Esophagus (tissue), 2 donors: ENCODE results near the gene FLOT1. TPM values are rescaled to one million over a fixed set of nuclear protein-coding genes. Genes with fewer than 3 reads are reported as not detected.

Experiments
- H3K27ac ChIP-seq, 2 donors: one replicate each; pipeline ENCODE4 v1.5.1; 2013; ENCODE audit warnings: low read depth in 2 of 2, mild to moderate bottlenecking in 2 of 2, inconsistent platforms in 1 of 2, low read length in 1 of 2, moderate library complexity in 1 of 2
- H3K27me3 ChIP-seq, 2 donors: one replicate each; pipeline ENCODE4 v1.6.1; 2013; ENCODE audit warnings: low read length in 2 of 2, control low read depth in 1 of 2, mild to moderate bottlenecking in 1 of 2; ENCODE audit not compliant: insufficient read depth in 2 of 2, control insufficient read depth in 1 of 2
- H3K36me3 ChIP-seq, 2 donors: one replicate each; pipeline ENCODE4 v1.6.1; 2013; ENCODE audit warnings: low read length in 1 of 2; ENCODE audit not compliant: control insufficient read depth in 2 of 2, insufficient read depth in 2 of 2
- H3K4me1 ChIP-seq, 2 donors: one replicate each; pipeline ENCODE4 v1.6.1; 2013; ENCODE audit warnings: low read length in 1 of 2; ENCODE audit not compliant: control insufficient read depth in 2 of 2, insufficient read depth in 2 of 2
- H3K4me3 ChIP-seq, 2 donors: one replicate each; pipeline ENCODE4 v1.5.1; 2013; ENCODE audit warnings: low read length in 2 of 2, mild to moderate bottlenecking in 2 of 2, low read depth in 1 of 2, moderate library complexity in 1 of 2
- H3K9me3 ChIP-seq, 2 donors: one replicate each; pipeline ENCODE4 v1.6.1; 2013; ENCODE audit warnings: mild to moderate bottlenecking in 2 of 2, low read depth in 1 of 2, low read length in 1 of 2, moderate library complexity in 1 of 2; ENCODE audit not compliant: control insufficient read depth in 2 of 2, insufficient read depth in 1 of 2
- WGBS, 2 donors: extraction: QIAGEN DNeasy Blood & Tissue Kit; methylation state at CpG; one replicate each; pipeline ENCODE4 v1.1.7; 2013; 5-methylcytosine and 5-hydroxymethylcytosine counted together
- polyA plus RNA-seq, 2 donors: library from polyadenylated mRNA; stranded (reverse); fragments of 200-250 nt; gene quantifications; one replicate each; pipeline ENCODE4 v1.2.3, GENCODE V29; 2013
- donor health status: healthy with polysubstance abuse.
- donor health status: Bipolar disorder and iron deficiency.

The FLOT1 gene, protein sequence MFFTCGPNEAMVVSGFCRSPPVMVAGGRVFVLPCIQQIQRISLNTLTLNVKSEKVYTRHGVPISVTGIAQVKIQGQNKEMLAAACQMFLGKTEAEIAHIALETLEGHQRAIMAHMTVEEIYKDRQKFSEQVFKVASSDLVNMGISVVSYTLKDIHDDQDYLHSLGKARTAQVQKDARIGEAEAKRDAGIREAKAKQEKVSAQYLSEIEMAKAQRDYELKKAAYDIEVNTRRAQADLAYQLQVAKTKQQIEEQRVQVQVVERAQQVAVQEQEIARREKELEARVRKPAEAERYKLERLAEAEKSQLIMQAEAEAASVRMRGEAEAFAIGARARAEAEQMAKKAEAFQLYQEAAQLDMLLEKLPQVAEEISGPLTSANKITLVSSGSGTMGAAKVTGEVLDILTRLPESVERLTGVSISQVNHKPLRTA
- polyA plus RNA-seq: 10 to 100 TPM; 80.9 to 87.0 TPM

DNA sequence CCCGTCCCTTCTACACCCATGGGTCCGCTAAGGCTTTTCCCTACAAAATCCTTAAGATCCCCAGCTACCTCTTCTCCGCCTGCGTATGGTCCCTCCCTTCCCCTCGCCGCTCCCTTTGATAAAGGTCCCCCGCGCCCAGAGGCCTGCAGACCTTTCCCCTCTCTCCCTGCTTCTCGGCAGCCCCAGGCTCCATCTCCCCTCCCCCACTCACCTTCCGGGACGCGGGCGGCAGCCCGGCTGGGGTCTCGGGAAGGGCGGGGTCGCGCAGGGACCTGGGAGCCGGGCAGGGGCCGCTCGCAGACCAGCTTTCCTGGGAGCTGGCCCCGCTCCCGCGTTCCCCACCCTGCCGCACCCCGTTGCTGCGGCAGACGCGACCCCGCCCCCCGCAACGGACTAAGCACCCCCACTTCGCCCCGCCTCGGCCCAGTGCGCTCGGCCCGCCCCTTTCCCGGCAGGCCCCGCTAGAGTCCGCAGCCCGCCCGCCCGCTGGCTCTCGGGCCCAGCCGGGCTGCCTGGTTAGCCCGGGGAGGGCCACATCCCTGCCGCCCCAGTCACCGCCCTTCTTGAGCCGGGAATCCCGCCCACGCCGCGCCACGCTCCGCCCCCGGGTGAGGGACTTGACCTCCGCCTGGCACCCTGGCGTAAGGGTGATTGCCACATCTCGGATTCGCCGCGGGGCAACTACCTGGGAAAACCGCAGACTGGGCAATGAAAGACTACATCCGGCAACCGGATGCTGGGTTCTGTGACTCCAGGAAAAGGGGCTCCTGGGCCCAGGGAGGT lies at the start of gene FLOT1:
Gene FLOT1, minus strand, starts transcription at position 372 of the 783 bp plus-strand sequence. CDS start 498 bp downstream, outside the sequence.
- H3K36me3 ChIP-seq: peaks cover 5 to 16% of the 10 kb centered on the region in 2 donors
- H3K4me1 ChIP-seq: peaks cover 2 to 16% of the 10 kb centered on the region in 2 donors
- H3K4me3 ChIP-seq: peak within 1 kb of the TSS; percentile 67 to 94
- H3K27me3 ChIP-seq: no peaks in the 10 kb centered on the region
- no peaks in the 10 kb centered on the region for H3K9me3 ChIP-seq
- 0 to 1% methylated on average over 42 to 66 of the region's 66 CpGs for WGBS, 2 donors
- H3K27ac ChIP-seq: peak within 1 kb of the TSS; percentile 84 to 96

GRCh38 chr6:30790724-30791383 lies 48.4 kb upstream of the FLOT1 start:
- no peaks in the 10 kb centered on the region for H3K27me3 ChIP-seq
- H3K4me1 ChIP-seq: no peaks in the 10 kb centered on the region
- WGBS, 2 donors: 78 to 87% methylated on average over 4 of the region's 4 CpGs
- H3K36me3 ChIP-seq: no peaks in the 10 kb centered on the region
- no peaks in the 10 kb centered on the region for H3K9me3 ChIP-seq
- no peak overlapping the region for H3K27ac ChIP-seq
- no peak overlapping the region for H3K4me3 ChIP-seq

DNA sequence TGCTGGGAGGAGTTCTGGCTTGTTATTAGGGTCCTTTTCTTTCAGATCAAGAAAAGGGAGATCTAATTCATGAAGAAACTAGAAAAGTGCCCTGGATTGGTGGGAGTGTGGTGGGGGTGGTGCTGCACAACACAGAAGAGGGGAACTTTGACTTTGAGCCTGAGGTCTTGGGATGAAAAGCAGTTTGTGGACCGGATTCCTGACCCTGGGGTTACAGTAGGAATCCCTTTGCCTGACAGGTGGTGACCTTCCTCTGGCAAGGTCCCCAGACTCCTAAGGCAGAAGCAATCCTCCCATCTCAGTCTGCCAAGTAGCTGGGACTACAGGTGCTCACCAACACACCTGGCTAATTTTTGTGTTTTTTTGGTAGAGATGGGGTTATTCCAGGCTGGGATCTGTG lies 47.1 kb upstream of the FLOT1 start:
- WGBS, 2 donors: 35 to 37% methylated on average over 1 of the region's 1 CpG
- Histone ChIP-seq H3K4me1 (no peaks in the 10 kb centered on the region), H3K27me3 (no peaks in the 10 kb centered on the region), H3K4me3 (no peak overlapping the region), H3K9me3 (no peaks in the 10 kb centered on the region), H3K36me3 (no peaks in the 10 kb centered on the region), H3K27ac (no peak overlapping the region)

- no peaks in the 10 kb centered on the region for H3K9me3 ChIP-seq
- no peak overlapping the region for H3K27ac ChIP-seq
- H3K4me1 ChIP-seq: no peaks in the 10 kb centered on the region
- H3K36me3 ChIP-seq: no peaks in the 10 kb centered on the region
- 58 to 59% methylated on average over 5 of the region's 5 CpGs for WGBS, 2 donors
- H3K4me3 ChIP-seq: no peak overlapping the region
- H3K27me3 ChIP-seq: no peaks in the 10 kb centered on the region
These were observed 45.5 kb upstream of the FLOT1 start for GRCh38 chr6:30787954-30788353.

- H3K27ac ChIP-seq: peak overlapping the region in 1 of 2 donors; percentile 70
- no peaks in the 10 kb centered on the region for H3K9me3 ChIP-seq
- H3K36me3 ChIP-seq: no peaks in the 10 kb centered on the region
- no peaks in the 10 kb centered on the region for H3K27me3 ChIP-seq
- H3K4me3 ChIP-seq: no peak overlapping the region
- peaks cover 4 to 7% of the 10 kb centered on the region in 2 donors for H3K4me1 ChIP-seq
These were observed 40.0 kb upstream of the FLOT1 start for GRCh38 chr6:30782425-30783014.

DNA sequence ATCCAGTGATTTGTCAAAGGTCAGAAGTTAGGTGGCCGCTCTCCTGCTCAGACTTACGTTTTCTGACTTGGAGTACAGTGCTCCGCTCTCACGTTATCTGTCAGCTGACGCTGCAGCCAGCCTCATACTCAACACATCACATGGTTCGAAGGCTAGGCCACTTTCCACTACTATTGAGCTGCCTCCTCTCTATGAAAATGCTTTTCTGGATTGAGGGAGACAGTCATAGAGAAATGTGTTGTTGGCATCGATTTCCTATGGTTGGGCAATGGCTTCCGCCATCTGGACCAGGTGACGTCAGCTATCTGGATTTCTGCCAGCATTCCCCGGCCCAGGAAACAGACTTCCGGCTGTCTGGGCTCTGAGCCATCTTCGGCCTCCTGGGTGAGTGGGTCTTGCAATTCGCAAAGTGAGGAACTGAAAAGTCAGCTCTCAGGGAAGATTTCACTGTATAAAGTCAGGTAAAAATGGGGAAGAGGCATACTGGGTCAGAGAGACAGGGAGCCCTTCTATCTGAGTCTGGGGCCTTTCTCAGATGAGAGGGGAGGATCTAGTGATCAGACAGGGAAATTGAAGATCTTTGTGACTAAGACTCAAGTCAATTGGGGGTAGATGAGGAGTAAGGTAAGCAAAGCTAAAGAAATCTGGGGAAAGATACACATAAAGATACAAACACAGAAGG lies 39.4 kb upstream of the FLOT1 start:
- H3K4me3 ChIP-seq: no peak overlapping the region
- peaks cover 4 to 7% of the 10 kb centered on the region in 2 donors for H3K4me1 ChIP-seq
- H3K36me3 ChIP-seq: no peaks in the 10 kb centered on the region
- H3K27ac ChIP-seq: peak overlapping the region; percentile 74 to 91
- WGBS, 2 donors: 27 to 33% methylated on average over 13 of the region's 13 CpGs
- H3K9me3 ChIP-seq: no peaks in the 10 kb centered on the region
- no peaks in the 10 kb centered on the region for H3K27me3 ChIP-seq

- H3K4me1 ChIP-seq: peaks cover 4 to 7% of the 10 kb centered on the region in 2 donors
- peak overlapping the region; percentile 74 to 91 for H3K27ac ChIP-seq
- H3K9me3 ChIP-seq: no peaks in the 10 kb centered on the region
- H3K36me3 ChIP-seq: no peaks in the 10 kb centered on the region
- H3K27me3 ChIP-seq: no peaks in the 10 kb centered on the region
- 77 to 93% methylated on average over 4 of the region's 4 CpGs for WGBS, 2 donors
- no peak overlapping the region for H3K4me3 ChIP-seq
These were observed 38.9 kb upstream of the FLOT1 start for GRCh38 chr6:30781395-30781742.

- WGBS, 2 donors: 93% methylated on average over 1 of the region's 1 CpG
- Histone ChIP-seq H3K9me3 (no peaks in the 10 kb centered on the region), H3K27me3 (no peaks in the 10 kb centered on the region)
These were observed 38.1 kb upstream of the FLOT1 start for GRCh38 chr6:30780642-30780920.

More at GRCh38 chr6:30780642-30780920, 38.1 kb upstream of the FLOT1 start:
- no peaks in the 10 kb centered on the region for H3K36me3 ChIP-seq
- no peak overlapping the region for H3K27ac ChIP-seq
- peaks cover 4 to 7% of the 10 kb centered on the region in 2 donors for H3K4me1 ChIP-seq
- no peak overlapping the region for H3K4me3 ChIP-seq
